ENCODE measurements around the gene HOXA4. TPM values are rescaled to one million over a fixed set of nuclear protein-coding genes. Genes with fewer than 3 reads are reported as not detected.

HOXA4 gene
- total RNA-seq, 1 experiment from 2014 or later = 4.8 TPM

DNA sequence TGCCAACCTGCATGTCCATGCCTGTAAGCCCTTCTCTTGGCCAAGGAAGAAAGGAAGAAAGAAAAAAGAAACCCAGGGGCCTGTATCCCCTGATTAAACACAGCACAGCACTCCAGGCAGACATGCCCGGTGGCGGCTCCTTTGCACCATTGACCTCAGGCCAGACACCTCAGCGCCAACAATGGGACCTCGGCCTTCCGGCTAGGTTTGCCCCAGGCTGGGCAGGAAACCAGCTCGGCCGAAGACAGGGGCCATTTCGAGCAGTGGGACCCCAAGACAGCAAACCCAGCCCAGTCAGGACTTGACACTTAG lies 40.7 kb upstream of the HOXA4 start:
- H3K27me3 Mint-ChIP-seq (ENCODE audit: insufficient read depth, unreplicated experiment) = no peaks in the 10 kb centered on the region
- ChIA-PET POLR2A (no interaction called here), CTCF (no interaction called here)
- no peak for TF ChIP-seq CTCF (IDR thresholded peaks at IDR 0.05; ENCODE audit: insufficient read depth in 1 of 2, low read depth in 1 of 2, low read length in 1 of 2, severe bottlenecking in 1 of 2, unreplicated experiment in 1 of 2)
- H3K4me3 ChIP-seq (ENCODE audit: low read depth, low read length) = no peak overlapping the region
- no peak overlapping the region for H3K27ac Mint-ChIP-seq (ENCODE audit: unreplicated experiment)
- peaks cover 2% of the 10 kb centered on the region for H3K27me3 ChIP-seq (replicated peaks; ENCODE audit: control insufficient read depth, insufficient read depth, low read length)
- peaks cover 12% of the 10 kb centered on the region for H3K4me1 ChIP-seq
- intact Hi-C loops (cut with micrococcal nuclease; ENCODE audit: unreplicated experiment) = no loop called here
- no peaks in the 10 kb centered on the region for H3K9me3 Mint-ChIP-seq (ENCODE audit: unreplicated experiment)
- no peaks in the 10 kb centered on the region for H3K36me3 ChIP-seq (ENCODE audit: control insufficient read depth, insufficient read depth, low read length)
- DNase-seq = peak in 1 of 2 experiments; percentile 28
- no peaks in the 10 kb centered on the region for H3K9me3 ChIP-seq
- peaks cover 11% of the 10 kb centered on the region for H3K4me1 Mint-ChIP-seq (ENCODE audit: low read depth, unreplicated experiment)
- BruUV-seq (replicated peaks) = no TSS peak
- H3K36me3 Mint-ChIP-seq (ENCODE audit: insufficient read depth, unreplicated experiment) = peaks cover 16% of the 10 kb centered on the region
- H3K4me3 Mint-ChIP-seq (ENCODE audit: unreplicated experiment) = peak overlapping the region; percentile 74

- H3K27me3 Mint-ChIP-seq (ENCODE audit: insufficient read depth, unreplicated experiment) = no peaks in the 10 kb centered on the region
- intact Hi-C loops (cut with micrococcal nuclease; ENCODE audit: unreplicated experiment) = no loop called here
- peaks cover 16% of the 10 kb centered on the region for H3K36me3 Mint-ChIP-seq (ENCODE audit: insufficient read depth, unreplicated experiment)
- ChIA-PET POLR2A (no interaction called here), CTCF (interaction anchor here (1.4 to 2.8 kb wide), 2 partner anchors 9 to 10 kb away, joined by 7 to 12 read pairs; no protein-coding TSS in a partner anchor)
- Histone ChIP-seq H3K4me1 (peaks cover 12% of the 10 kb centered on the region), H3K36me3 (ENCODE audit: control insufficient read depth, insufficient read depth, low read length) (no peaks in the 10 kb centered on the region), H3K9me3 (no peaks in the 10 kb centered on the region), H3K27me3 (replicated peaks; ENCODE audit: control insufficient read depth, insufficient read depth, low read length) (peaks cover 2% of the 10 kb centered on the region), H3K4me3 (ENCODE audit: low read depth, low read length) (peak overlapping the region; percentile 43; the same call in 1 of the 2 replicates)
- H3K9me3 Mint-ChIP-seq (ENCODE audit: unreplicated experiment) = no peaks in the 10 kb centered on the region
- H3K27ac Mint-ChIP-seq (ENCODE audit: unreplicated experiment) = no peak overlapping the region
- peaks cover 11% of the 10 kb centered on the region for H3K4me1 Mint-ChIP-seq (ENCODE audit: low read depth, unreplicated experiment)
- BruUV-seq (replicated peaks) = no TSS peak
- H3K4me3 Mint-ChIP-seq (ENCODE audit: unreplicated experiment) = peak overlapping the region; percentile 90
- TF ChIP-seq CTCF (IDR thresholded peaks at IDR 0.05; ENCODE audit: insufficient read depth in 1 of 2, low read depth in 1 of 2, low read length in 1 of 2, severe bottlenecking in 1 of 2, unreplicated experiment in 1 of 2) = no peak
- DNase-seq = no peak
Observed at GRCh38 chr7:27170426-27171324, 40.1 kb upstream of the HOXA4 start.

DNA sequence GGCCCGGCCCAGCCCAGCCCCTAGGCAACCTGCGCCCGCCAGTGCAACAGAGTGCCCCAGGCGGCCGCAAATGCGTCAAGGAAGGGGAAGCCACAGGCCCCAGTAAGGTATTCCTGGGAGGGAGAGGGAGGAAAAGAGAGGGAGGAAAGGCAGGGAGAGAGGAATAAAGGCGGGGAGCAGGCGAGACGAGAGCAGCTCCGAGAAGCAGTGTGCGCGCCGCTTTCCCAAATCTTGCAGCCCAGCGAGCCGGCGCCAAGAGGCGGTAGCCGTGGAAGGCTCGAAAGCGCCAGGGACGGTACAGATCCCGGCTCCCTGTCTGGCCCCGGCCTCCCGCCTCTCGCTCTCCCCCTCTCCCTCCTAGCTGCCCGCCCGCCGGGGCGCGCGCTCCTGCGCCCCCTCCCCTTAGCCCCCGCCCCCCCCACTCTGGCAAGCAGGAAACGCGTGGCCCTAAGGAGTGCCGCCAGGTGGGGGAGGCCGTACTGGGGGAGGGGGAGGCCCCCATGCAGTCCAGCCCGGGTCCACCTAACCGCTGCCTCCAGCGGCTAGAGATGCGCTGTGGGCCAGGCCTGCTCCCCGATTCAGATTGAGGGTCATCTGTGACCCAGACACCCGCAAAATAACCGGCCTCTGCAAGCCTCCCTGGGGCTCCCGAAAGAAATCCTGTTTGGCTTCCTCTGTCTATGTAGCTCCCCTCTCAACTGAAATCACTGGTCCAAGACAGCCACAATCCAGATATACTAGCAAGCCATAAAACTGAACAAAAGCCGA lies 39.3 kb upstream of the HOXA4 start:
- H3K36me3 ChIP-seq (ENCODE audit: control insufficient read depth, insufficient read depth, low read length) = no peaks in the 10 kb centered on the region
- Mint-ChIP-seq H3K9me3 (ENCODE audit: unreplicated experiment) (no peaks in the 10 kb centered on the region), H3K27ac (ENCODE audit: unreplicated experiment) (no peak overlapping the region), H3K4me1 (ENCODE audit: low read depth, unreplicated experiment) (peaks cover 11% of the 10 kb centered on the region), H3K4me3 (ENCODE audit: unreplicated experiment) (peak overlapping the region; percentile 90), H3K27me3 (ENCODE audit: insufficient read depth, unreplicated experiment) (no peaks in the 10 kb centered on the region), H3K36me3 (ENCODE audit: insufficient read depth, unreplicated experiment) (peaks cover 16% of the 10 kb centered on the region)
- no peak for TF ChIP-seq CTCF (IDR thresholded peaks at IDR 0.05; ENCODE audit: insufficient read depth in 1 of 2, low read depth in 1 of 2, low read length in 1 of 2, severe bottlenecking in 1 of 2, unreplicated experiment in 1 of 2)
- peaks cover 12% of the 10 kb centered on the region for H3K4me1 ChIP-seq
- CTCF ChIA-PET = interaction anchor here (1.4 to 2.8 kb wide), 2 partner anchors 9 to 10 kb away, joined by 7 to 12 read pairs; no protein-coding TSS in a partner anchor
- H3K27me3 ChIP-seq (replicated peaks; ENCODE audit: control insufficient read depth, insufficient read depth, low read length) = peaks cover 2% of the 10 kb centered on the region
- no peaks in the 10 kb centered on the region for H3K9me3 ChIP-seq
- no TSS peak for BruUV-seq (replicated peaks)
- H3K4me3 ChIP-seq (ENCODE audit: low read depth, low read length) = peak overlapping the region; percentile 43
- intact Hi-C loops (cut with micrococcal nuclease; ENCODE audit: unreplicated experiment) = loop anchor here (10.0 kb wide), 1 partner anchor 965 kb away; the partner anchor contains the start of genes CBX3 and HNRNPA2B1
- POLR2A ChIA-PET = interaction anchor here (0.6 kb wide), 1 partner anchor 191 kb away, joined by 7 read pairs; no protein-coding TSS in a partner anchor
- DNase-seq = peak in 1 of 2 experiments; percentile 51

Data from Caco-2 (cell line).